ENCODE results near the gene DHPS.

Gene DHPS

DNA sequence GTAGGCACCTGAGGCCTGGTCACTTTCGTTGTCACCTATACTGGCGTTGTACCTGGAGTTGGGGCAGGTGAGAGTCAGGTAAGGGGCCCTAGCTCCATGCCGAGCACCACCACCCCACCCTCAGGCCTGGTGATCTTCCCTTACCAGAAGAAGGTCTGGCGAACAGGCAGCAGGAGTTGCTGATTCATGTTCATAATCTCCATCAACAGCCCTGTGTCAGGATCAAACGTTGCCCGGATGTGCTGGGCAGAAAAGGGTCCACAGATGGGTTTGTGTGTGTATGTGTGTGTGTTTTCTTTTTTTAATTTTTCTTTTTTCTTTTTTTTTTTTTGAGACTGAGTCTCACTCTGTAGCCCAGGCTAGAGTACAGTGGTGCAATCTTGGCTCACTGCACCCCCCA, 29.5 kb downstream of the DHPS start:
- no peak for DNase-seq (ENCODE audit: low read depth in 1 of 2, low spot score in 1 of 2)
- Histone ChIP-seq H3K4me3 (replicated peaks; ENCODE audit: insufficient read depth, low read length) (no peak overlapping the region), H3K27ac (replicated peaks) (no peak overlapping the region), H3K27me3 (ENCODE audit: insufficient read depth, poor library complexity, severe bottlenecking) (no peaks in the 10 kb centered on the region)
- TF ChIP-seq GABPA (IDR thresholded peaks at IDR 0.05; ENCODE audit: low read depth) (no peak), SPI1 (IDR thresholded peaks at IDR 0.05; ENCODE audit: borderline replicate concordance, low read depth) (no peak), POLR2AphosphoS5 (IDR thresholded peaks at IDR 0.05; ENCODE audit: low read depth) (no peak), CTCF (IDR thresholded peaks at IDR 0.05; ENCODE audit: insufficient read depth, low read length) (no peak)
- TF ChIP-seq, protein P1, sequence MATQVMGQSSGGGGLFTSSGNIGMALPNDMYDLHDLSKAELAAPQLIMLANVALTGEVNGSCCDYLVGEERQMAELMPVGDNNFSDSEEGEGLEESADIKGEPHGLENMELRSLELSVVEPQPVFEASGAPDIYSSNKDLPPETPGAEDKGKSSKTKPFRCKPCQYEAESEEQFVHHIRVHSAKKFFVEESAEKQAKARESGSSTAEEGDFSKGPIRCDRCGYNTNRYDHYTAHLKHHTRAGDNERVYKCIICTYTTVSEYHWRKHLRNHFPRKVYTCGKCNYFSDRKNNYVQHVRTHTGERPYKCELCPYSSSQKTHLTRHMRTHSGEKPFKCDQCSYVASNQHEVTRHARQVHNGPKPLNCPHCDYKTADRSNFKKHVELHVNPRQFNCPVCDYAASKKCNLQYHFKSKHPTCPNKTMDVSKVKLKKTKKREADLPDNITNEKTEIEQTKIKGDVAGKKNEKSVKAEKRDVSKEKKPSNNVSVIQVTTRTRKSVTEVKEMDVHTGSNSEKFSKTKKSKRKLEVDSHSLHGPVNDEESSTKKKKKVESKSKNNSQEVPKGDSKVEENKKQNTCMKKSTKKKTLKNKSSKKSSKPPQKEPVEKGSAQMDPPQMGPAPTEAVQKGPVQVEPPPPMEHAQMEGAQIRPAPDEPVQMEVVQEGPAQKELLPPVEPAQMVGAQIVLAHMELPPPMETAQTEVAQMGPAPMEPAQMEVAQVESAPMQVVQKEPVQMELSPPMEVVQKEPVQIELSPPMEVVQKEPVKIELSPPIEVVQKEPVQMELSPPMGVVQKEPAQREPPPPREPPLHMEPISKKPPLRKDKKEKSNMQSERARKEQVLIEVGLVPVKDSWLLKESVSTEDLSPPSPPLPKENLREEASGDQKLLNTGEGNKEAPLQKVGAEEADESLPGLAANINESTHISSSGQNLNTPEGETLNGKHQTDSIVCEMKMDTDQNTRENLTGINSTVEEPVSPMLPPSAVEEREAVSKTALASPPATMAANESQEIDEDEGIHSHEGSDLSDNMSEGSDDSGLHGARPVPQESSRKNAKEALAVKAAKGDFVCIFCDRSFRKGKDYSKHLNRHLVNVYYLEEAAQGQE (IDR thresholded peaks at IDR 0.05; ENCODE audit: insufficient replicate concordance, low read depth): no peak

GRCh38 chr19:12649941-12650340, 31.7 kb downstream of the DHPS start:
- no peaks in the 10 kb centered on the region for H3K27me3 ChIP-seq (ENCODE audit: insufficient read depth, poor library complexity, severe bottlenecking)
- no peak for DNase-seq (ENCODE audit: low read depth in 1 of 2, low spot score in 1 of 2)
- H3K27ac ChIP-seq (replicated peaks): no peak overlapping the region
- TF ChIP-seq GABPA (IDR thresholded peaks at IDR 0.05; ENCODE audit: low read depth) (no peak), SPI1 (IDR thresholded peaks at IDR 0.05; ENCODE audit: borderline replicate concordance, low read depth) (no peak), CTCF (IDR thresholded peaks at IDR 0.05; ENCODE audit: insufficient read depth, low read length) (no peak), POLR2AphosphoS5 (IDR thresholded peaks at IDR 0.05; ENCODE audit: low read depth) (no peak)
- TF ChIP-seq, protein P1 (IDR thresholded peaks at IDR 0.05; ENCODE audit: insufficient replicate concordance, low read depth): no peak
- no peak overlapping the region for H3K4me3 ChIP-seq (replicated peaks; ENCODE audit: insufficient read depth, low read length)

GRCh38 chr19:12648088-12648487, 33.6 kb downstream of the DHPS start:
- Histone ChIP-seq H3K27ac (replicated peaks) (no peak overlapping the region), H3K4me3 (replicated peaks; ENCODE audit: insufficient read depth, low read length) (no peak overlapping the region), H3K27me3 (ENCODE audit: insufficient read depth, poor library complexity, severe bottlenecking) (no peaks in the 10 kb centered on the region)
- DNase-seq (ENCODE audit: low read depth in 1 of 2, low spot score in 1 of 2): no peak
- TF ChIP-seq, protein P1 (IDR thresholded peaks at IDR 0.05; ENCODE audit: insufficient replicate concordance, low read depth): no peak
- TF ChIP-seq CTCF (IDR thresholded peaks at IDR 0.05; ENCODE audit: insufficient read depth, low read length) (no peak), SPI1 (IDR thresholded peaks at IDR 0.05; ENCODE audit: borderline replicate concordance, low read depth) (no peak), GABPA (IDR thresholded peaks at IDR 0.05; ENCODE audit: low read depth) (no peak), POLR2AphosphoS5 (IDR thresholded peaks at IDR 0.05; ENCODE audit: low read depth) (no peak; the same call in 1 of the 2 replicates)
